Activated T-helper 1 cell treated with anti-CD3 and anti-CD28 coated beads, Interleukin-2, amount 50 U/mL, for 16 hours (primary cell): ENCODE data around the gene SDHA.

Experiments used
- DNase-seq, 2 donors: peaks; one replicate each; pipeline ENCODE4 v3.0.0-alpha.2; 2020; ENCODE audit warnings: low read depth in 1 of 2, low spot score in 1 of 2

The SDHA gene

DNA sequence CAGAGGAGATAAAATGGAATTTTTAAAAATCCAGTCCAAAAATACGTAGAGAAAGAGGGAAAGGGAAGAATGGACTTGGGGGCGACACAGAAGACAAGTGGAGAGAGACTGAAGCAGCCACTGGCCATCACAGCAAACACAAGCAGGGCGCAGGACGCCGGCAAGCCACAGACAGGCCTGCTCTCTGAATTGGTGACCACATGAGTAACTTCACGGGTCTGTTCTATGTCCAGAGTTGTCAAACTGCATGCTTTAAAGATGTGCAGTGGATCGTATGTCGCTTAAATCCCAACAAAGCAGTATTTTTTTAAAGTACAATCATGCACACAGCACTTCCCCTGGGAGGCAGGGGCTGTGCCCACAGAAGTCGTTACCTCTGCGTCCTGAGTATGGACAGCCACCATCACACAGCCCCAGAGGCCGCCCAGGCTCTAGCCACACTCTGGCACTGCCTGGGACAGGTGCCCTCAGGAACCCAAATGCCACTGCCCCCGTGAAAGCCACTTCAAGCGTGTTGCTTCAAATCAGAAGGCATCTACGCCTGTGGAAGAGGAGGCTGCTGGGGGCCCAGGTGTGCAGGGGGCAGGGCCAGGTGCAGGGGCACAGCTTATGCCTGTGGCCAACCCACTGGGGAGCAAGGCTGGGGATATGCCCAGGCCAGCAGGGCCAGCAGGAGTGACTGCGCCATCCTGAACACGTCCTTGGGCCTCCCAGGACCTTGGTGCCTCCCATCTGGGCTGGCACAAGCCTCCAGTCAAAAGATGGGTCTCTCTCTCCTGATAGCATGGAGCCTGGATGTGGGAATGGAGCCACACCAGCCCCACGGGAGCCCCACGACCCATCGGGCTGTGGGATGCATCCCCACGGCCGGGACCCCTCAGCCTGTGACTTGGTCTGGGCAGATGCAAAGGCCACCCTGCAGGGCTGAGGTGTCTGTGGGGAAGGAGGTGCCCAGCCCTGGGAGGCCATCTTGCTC is 32.7 kb upstream of the SDHA start:
- no peak for DNase-seq

DNA sequence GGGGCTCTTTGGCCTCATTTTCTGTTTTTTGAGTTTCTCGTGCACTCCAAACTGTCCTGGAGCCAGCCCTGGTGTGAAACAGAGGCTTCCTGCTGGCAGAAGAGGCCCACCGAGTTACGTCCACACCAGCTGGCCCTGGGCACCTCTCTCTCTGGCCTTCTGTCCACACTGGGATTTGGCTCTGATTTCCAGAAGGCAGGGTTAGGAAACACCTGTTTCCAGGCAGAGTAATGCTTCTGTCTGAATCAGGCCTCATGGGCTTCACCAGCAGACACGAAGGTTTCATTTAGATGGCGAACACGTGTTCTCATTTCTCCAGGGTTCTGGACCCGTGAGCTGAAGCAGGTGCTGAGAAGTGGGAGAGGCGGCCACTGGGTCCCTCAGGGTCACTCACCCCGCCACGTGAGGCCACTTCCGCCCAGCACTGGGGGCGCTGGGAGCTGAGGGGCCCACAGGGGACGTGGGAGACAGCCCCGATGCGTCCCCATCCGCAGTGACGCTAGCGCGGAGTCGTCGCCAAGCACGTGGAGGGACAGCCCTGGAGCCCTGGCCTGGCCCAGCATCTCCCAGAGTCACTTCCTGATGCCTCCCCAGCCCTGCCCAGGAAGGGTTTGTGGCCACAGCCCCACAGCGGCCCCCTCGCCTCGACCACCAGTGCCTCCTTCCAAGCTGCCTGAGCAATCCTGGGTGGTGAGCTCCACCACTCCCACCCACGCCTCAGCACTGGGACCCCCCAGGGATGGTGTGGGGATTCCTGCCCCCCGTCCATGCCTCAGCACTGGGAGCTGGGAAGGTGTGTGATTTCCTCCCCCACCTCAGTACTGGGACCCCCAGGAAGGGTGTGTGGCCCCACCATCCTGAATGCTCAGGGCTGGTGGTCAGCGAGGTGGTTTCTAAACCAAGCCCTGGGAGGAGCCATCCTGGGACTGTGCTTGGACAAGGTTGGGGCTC is 31.8 kb upstream of the SDHA start:
- no peak for DNase-seq

DNA sequence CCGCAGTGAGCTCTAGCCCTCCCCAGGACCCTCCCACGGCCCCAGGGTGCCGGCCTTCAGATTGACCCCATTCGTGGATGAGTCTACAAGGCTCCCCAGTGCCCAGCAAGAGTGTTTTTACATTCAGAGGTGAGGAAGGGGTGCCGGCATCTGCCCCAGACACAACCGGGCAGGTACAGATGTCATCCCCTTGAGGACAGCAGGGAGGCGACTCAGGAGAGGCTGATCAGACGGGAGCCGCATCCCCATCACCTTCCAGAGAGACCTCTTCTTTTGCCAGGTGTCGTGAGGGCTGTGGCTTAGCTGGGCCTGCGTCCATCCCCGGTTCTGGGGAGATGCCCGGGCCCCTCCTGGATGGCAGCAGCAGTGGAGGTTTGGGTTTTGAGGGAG is 31.1 kb upstream of the SDHA start:
- DNase-seq, result no peak

DNA sequence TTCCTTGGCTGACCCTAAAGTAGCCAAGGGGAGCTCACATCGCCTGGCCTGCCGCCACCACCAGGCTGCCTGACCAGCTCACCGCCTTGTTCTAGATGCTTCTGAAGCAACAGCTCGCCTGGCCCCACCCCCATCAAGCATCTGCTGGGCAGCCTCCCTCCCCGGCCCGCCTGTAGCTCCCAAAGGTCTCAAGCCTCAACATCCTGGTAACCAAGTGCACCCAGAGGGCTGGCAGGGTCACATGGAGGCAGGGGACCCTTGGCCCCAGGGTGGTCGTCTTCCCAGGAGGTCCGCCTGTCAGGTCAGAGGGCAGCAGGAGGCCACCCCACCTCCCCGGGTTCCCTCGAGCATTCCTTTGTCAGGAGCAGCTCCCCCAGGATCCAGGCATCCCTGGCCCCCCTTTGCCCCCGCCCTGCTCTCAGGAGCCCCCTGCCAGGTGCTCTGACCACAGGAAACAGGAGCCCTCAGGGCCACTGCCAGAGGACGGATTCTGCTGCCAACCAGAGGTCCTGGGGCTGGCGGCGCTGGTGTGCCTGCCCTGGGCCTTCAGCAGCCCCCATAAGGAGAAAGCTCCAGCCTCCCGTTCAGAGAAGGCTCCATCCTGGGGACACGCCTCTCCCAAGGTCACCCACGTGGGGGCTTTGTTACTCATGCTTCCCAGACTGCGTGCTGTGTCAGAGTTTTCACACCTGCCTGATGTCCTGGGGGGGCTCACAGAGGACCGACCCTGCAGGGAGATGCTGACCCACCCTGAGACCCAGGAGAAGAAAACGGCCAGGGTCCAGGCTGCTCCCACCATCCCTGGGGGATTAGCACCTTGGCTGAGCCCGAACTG is 30.3 kb upstream of the SDHA start:
- DNase-seq, result no peak

DNA sequence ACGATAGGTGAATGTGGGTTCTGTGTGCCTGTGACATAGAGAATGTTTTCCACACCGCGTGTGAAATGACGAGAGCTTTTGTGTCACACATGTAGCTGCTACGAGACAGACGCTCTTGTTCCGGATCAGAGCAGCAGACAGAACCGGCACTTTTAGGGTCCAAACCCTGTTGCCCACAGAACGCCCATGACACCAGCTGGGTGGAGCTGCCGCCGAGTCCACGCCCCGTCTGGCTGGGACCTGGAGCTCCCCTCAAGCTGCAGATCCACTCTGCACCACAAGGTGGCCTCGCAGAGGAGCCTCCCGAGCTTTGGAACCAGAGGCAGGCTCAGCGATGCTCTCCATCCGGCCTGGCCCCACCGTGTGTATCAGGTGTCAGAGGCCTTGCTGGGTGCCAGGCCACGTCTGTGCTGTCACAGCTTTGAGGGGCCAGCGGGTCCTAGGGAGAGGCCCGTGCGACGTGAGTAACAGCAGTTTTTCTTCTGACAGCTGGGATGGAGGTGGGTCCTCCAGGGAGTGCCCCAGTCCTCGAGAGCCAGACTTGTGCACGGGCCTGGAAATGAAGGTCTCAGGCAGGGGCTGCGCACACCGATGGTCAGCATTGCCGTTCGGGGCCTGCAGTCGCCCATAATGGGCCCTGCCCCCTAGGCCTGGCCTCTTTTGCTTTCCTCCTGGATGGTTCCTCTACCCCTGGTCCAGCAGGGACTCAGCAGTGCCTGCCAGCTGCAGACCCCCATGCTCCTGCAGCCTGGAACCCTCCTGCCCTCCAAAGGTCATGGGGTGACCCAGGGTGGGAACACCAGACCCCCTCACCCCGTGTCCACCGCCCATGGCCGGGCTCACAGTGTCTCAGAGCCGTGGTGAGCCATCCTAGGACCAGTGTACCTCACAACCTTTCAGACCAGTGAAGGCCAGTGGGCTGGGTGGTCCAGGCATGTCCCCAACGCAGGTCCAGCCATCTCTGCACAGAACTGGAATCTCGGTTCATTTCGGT is 29.3 kb upstream of the SDHA start:
- peak; percentile 68 to 75 for DNase-seq

DNA sequence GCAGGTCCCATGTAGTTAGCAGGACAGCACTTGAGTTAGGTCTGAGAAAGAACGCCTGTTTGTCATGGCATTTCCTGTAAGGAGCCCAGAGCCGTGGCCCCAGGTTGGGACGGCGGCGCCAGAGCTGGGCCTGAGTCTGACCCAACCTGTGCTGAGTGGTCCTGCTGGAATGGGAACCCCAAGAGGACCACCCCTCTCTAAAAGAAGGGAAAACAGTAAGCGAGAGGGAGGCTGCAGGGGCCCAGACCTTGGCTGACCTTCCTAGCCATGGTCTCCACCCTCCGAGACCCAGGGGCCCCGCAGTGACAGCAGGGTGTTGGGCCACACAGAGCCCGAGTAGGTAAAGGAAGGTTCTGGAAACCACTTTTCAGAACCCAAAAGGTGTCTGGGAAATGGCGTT is 28.6 kb upstream of the SDHA start:
- no peak for DNase-seq

DNA sequence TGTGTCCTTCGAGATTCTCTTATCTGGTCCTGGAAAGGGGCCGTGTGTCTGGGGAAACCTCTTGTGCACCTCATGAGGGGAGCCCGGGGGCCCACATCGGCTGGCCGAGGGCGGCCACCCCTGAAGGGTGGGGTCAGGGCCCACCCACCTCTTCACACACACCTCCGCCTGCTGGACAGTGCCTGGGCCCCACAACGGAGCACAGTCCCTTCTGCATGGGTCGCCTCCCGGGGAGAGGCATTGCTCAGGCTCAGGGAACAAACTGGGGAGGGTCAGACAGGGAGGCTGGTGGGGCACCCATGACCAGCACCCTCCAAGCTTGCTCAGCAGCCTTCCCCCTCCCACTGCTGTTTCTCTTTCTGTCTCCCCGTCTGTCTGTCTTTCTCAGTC is 28.1 kb upstream of the SDHA start:
- no peak for DNase-seq

DNA sequence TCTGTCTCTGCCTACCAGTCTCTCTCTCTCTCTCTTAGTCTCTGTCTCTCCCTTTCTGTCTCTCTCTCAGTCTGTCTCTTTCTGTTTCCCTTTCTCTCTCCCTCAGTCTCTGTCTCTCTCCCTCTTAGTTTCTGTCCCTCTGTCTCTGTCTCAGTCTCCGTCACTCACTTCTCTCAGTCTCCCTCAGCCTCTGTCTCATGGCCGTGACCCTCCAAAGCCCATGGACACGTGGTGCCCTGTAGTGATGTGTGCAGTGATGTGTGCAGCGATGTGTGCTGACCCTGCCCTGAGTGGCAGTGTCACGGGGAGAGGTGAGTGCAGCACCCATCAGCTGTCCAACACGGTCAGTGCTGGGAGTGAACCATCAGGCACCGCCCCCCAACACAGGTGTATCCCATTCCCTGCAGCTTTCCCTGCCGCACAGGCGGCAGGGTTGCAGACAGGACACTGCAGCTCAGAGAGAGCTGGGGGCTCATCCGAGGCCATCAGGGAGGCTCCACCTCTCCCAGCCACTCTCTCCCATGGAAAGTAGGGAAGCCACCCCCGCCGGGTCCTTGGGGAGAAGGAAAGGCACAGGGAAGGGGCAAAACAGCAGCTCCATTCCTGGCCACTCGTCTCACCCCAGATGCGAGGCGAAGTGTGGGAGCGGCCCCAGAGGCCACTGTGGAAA is 27.6 kb upstream of the SDHA start:
- DNase-seq, result no peak

DNA sequence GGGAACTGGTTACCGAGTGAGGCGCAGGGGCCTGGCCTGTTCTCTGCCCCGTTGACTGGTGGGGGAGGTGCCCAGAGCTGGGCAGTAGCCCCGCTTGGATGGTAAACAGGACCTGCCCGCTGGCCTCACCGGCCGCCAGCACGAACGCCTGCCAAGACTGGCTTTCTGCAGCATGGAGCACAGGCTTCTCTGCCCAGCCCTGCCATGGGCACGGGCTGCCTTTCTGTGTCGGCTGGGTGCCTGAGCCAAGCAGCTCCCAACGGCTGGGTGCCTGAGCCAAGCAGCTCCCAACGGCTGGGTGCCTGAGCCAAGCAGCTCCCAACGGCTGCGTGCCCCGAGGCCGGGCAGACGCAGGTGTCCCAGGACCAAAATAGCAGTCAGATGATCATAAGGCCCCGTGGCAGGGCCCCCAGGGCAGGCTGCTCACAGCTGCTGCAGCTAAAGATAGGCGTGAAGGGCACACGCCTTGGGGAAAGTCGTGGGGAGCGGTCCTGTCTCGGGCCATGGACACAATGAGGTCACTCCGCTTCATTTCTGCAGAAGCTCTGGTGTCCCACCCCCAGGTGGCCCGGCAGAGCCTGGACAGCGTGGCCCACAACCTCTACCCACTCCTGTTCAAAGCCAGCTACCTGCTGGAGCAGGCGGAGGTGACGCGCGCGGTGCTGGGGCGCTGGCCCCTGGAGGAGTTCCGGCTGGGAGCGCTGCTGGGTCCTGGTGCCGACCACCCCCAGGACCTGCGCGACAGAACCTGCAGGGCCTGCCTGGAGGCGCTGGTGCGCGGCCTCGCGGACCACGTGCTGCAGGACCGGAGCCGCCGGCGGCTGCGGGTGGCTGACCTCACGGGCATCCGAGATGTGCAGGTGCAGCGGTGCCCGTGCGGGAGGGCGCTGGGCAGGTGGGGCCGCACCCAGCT is 26.8 kb upstream of the SDHA start, which contains the start of gene LRRC14B:
Gene LRRC14B, plus strand, starts transcription at position 460 of the 913 bp plus-strand sequence. Its CDS starts 44 bp downstream, at position 504.
- DNase-seq, result no peak

DNA sequence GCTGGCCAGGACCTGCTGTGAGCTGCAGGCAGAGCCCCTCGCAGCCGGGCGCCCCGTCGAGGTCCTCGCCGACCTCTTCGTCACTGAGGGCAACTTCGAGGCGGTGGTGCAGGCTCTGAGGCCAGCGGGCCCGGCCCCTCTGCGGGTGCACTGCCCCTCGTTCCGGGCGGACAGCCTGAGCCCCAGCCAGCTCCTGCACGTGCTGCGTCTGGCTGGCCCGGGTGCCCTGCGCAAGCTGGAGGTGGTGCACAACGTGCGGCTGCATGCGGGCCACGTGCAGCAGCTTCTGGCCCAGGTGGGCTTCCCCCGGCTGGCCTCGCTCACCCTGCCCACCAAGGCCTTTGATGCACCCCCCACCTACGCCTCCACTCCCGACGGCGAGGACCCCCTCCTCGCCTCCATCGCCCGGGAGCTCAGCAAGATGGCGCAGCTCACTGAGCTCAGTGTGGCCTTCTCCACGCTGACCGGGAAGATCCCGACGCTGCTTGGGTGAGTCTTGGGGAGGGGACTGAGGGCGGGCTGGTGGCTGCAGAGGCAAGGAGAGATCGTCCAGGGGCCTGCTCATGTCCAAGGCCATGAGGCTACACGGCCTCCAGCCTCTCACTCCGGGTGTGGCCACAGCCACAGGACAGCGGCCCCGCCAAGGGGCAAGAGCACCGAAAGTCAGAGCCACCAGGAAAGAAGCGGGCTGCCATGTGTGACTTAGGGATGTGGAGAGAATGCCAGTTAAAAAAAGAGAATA is 26.0 kb upstream of the SDHA start:
- DNase-seq, result no peak

DNA sequence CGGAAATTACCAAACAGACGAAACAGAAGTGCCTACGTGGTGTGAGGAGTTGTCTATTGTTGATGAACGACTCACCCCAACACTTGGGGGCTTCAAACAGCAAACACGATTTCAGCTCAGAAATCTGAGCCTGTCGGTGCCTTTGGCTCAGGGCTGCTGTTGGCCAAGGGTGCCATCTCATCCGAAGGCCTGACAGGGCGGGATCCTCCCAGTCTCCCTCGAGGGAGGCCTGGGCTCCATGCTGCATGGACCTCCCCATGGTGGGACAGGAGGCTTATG is 25.5 kb upstream of the SDHA start:
- no peak for DNase-seq

DNA sequence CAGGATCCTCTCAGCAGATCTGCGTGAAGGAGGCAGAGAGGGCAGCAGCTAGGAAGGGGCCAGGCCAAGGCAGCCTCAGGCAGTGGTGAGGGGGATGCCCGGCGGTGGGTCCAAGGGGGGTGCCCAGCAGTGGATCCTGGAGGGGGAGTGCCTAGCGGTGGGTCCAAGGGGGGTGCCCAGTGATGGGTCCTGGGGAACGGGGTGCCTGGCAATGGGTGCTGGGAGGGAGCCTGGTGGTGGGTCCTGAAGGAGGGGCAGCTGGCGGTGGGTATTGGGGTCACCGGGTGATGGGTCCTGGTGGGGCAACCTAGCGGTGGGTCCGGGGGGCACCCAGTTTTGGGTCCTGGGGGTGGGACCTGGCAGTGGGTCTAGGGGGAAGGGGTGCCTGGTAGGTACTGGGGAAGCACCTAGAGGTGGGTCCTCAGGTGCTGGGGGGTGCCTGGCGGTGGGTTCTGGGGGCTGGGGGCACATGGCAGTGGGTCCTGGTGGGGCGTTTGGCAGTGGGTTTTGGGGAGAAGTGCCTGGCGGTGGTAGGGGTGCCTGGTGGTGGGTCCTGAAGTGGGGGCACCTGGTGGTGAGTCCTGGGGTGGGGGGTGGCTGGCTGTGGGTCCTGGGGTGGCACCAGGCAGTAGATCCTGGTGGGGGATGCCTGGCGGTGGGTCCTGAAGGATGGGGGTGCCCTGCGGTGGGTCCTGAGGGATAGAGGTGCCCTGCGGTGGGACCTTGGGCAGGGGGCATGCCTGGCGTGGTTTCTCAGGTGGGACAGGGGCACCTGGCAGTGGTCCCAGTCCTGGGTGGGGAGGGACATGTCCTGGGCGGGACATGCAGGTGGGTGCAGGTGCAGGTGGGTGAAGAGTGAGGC is 24.9 kb upstream of the SDHA start:
- no peak for DNase-seq

DNA sequence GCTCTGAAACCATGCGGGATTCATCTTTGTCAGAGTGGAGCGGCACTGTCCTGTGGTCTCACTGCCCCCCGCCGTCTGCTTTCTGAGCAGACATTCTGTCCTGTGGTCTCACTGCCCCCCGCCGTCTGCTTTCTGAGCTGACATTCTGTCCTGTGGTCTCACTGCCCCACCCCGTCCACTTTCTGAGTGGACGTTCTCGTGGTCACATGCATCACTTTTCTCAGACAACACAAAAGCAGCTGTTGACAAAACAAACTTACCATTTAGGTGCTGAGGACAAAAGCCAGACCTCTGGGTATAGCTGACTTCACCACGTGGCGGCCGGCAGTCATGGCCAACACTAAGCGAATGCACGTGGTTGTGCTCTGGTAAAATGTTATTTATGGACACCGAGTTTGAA is 24.0 kb upstream of the SDHA start:
- no peak for DNase-seq

DNA sequence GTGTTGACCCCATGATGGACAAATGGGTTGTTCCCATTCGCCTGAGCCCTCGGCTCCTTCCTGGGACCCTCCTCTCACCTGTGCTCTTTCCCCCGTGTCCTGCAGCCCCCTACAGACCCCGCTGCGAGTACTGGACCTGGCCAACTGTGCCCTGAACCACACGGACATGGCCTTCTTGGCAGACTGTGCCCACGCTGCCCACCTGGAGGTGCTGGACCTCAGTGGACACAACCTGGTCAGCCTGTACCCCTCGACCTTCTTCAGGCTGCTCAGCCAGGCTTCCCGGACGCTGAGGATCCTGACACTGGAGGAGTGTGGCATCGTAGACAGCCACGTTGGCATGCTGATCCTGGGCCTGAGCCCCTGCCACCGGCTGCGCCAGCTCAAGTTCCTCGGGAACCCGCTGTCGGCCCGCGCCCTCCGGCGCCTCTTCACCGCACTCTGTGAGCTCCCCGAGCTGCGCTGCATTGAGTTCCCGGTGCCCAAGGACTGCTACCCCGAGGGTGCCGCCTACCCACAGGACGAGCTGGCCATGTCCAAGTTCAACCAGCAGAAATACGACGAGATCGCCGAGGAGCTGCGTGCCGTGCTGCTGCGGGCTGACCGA is 23.4 kb upstream of the SDHA start:
- DNase-seq, result no peak

DNA sequence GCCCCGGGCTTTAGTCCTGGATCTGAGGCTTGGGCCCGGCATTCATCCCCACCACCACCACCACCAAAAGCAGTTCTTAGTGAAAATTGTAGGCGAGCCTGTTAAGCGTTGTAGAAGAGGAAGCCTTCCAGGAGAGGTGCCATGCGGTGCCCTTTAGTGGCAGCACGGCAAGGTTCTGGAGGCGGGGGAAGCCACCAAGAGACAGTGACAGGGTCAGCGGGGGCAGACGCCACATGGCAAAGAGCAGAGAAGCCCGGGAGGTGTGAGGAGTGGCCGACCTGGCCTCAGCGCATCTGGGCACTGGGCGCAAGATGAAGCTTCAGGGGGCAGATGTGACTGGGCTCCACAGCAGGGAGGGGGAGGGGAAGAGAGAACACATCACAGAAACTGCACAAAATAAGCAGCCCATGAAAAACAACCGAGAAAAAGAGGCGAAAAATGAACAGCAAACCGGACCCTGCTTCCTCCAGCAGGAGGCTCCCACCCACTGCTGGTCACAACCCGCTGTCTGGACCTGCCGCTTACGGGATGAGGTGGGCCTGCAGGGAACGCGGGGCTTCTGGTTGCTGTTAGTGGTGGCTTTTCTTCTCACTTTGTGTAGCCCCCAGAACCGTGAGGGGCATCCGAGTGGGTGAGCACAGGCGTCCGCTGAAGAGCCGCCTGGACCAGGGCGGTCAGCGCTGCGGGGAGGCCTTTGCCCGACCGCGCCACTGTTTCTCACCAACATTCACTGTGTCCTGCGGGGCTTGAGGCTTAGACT is 22.5 kb upstream of the SDHA start:
- no peak for DNase-seq

DNA sequence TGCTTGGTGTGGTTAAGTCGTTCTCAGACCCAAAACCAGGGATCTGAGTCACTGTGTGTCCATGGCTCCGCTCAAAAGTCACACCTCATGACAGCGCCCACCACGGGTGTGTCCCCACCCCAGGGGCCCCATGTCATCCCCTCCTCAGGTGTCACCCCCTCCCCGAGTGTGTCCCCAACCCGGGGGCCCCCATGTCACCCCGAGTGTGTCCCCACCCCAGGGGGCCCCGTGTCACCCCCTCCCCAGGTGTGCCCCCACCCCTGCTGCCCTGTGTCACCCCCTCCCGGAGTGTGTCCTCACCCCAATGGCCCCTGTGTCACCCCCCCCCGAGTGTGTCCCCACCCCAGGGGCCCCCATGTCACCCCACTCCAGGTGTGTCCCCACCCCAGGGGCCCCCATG is 21.8 kb upstream of the SDHA start:
- no peak for DNase-seq
